ENCODE data around the gene RCAN2. TPM values are rescaled to one million over a fixed set of nuclear protein-coding genes. Genes with fewer than 3 reads are reported as not detected.

RCAN2 gene
- total and polyA plus RNA-seq, 2 experiments from 2014 or later, result 6.0 to 9.3 TPM

DNA sequence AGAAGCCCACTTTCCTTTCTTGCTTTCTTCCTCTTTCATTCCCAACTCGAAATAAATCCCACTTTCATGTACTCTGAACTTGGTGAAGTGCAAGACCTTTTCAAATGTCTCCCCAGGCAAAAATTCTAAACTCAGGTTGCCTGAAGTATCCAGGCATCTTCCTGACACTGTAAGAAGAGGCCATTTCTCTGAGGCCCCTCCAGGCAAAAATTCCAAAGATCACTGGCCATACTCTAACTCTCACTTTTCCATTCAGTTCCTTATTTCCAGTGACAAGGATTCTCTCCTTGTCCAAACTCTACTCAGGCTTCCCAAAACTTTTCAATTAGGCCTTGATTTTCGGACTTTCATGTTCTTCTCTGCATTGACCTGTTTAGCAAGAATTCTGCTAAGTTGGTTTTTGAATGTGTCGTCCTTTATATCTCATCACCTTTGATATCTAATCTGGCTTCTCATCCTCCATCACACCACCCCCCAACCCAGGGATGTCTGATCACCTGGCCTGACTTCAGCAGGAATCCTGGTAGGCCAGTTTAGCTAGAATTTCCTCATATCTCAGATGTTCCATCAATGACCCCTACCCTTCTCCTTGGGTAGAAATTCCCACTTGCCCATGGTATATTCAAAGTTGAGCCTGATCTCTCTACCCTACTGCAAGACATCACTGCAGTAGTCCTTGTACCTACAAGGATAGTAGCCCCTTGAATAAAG, 124.9 kb downstream of the RCAN2 start:
- H3K27me3 Mint-ChIP-seq (ENCODE audit: insufficient read depth, low read depth, poor library complexity), result no peaks in the 10 kb centered on the region
- H3K36me3 Mint-ChIP-seq (ENCODE audit: low read depth), result no peaks in the 10 kb centered on the region
- H4K20me1 ChIP-seq (replicated peaks; ENCODE audit: insufficient read depth), result no peaks in the 10 kb centered on the region
- H3K4me3 Mint-ChIP-seq, result no peak overlapping the region
- no peak overlapping the region for H3K4me2 ChIP-seq
- H3K79me2 ChIP-seq (replicated peaks; ENCODE audit: insufficient read depth), result no peaks in the 10 kb centered on the region
- TF ChIP-seq STAT1 (IDR thresholded peaks at IDR 0.05; ENCODE audit: unreplicated experiment), result no peak
- TF ChIP-seq JUNB (IDR thresholded peaks at IDR 0.05; ENCODE audit: unreplicated experiment), result no peak
- no peak for TF ChIP-seq ETS1 (IDR thresholded peaks at IDR 0.05)
- TF ChIP-seq ZNF331 (CRISPR knock-in tag; IDR thresholded peaks at IDR 0.05; ENCODE audit: low read depth), result no peak
- TF ChIP-seq CTCF (conservative IDR thresholded peaks at IDR 0.05; ENCODE audit: low read depth in 2 of 2), result no peak
- no peak for TF ChIP-seq NANOG (IDR thresholded peaks at IDR 0.05; ENCODE audit: borderline replicate concordance)
- TF ChIP-seq CREB1 (CRISPR knock-in tag; IDR thresholded peaks at IDR 0.05; ENCODE audit: low read depth), result no peak
- TF ChIP-seq ZNF462 (CRISPR knock-in tag; IDR thresholded peaks at IDR 0.05), result no peak
- no peak for TF ChIP-seq POLR2AphosphoS5 (IDR thresholded peaks at IDR 0.05; ENCODE audit: low read depth)
- TF ChIP-seq REST (IDR thresholded peaks at IDR 0.05; ENCODE audit: unreplicated experiment), result no peak
- TF ChIP-seq EZH2 (IDR thresholded peaks at IDR 0.05; ENCODE audit: low read depth, unreplicated experiment), result no peak
- no peak for TF ChIP-seq ZNF114 (CRISPR knock-in tag; IDR thresholded peaks at IDR 0.05)
- TF ChIP-seq EZH2phosphoT487 (IDR thresholded peaks at IDR 0.05; ENCODE audit: unreplicated experiment), result no peak
- H3K27me3 ChIP-seq (ENCODE audit: insufficient read depth), result no peaks in the 10 kb centered on the region
- ATAC-seq (no peak), DNase-seq (ENCODE audit: low spot score) (no peak)
- H3K9me2 ChIP-seq (ENCODE audit: insufficient read depth), result peaks cover 4% of the 10 kb centered on the region; the same call in 1 of the 2 replicates
- H3K9me3 Mint-ChIP-seq, result no peaks in the 10 kb centered on the region
- H2AFZ ChIP-seq, result no peak overlapping the region
- no peak overlapping the region for H3K4me3 ChIP-seq
- no peak overlapping the region; the same call in 1 of the 2 replicates for H3K27ac Mint-ChIP-seq
- H3K4me1 Mint-ChIP-seq, result no peaks in the 10 kb centered on the region
- H3K4me1 ChIP-seq (ENCODE audit: insufficient read depth), result no peaks in the 10 kb centered on the region
- no peaks in the 10 kb centered on the region for H3K36me3 ChIP-seq (ENCODE audit: insufficient read depth)
- H3K27ac ChIP-seq (ENCODE audit: low read depth), result no peak overlapping the region
- no peaks in the 10 kb centered on the region for H3F3A ChIP-seq (replicated peaks; ENCODE audit: low read depth)
